ENCODE data around the gene THAP7. TPM values are rescaled to one million over a fixed set of nuclear protein-coding genes. Genes with fewer than 3 reads are reported as not detected.

THAP7 gene
- total and polyA plus RNA-seq, 9 of the 15 experiments (the other 6 are each of a cell fraction or from before 2014, with no cell fraction given): 7.9 to 263 (median 84.1) TPM

GRCh38 chr22:20977516-20978170 lies 24.3 kb downstream of the THAP7 start (continued):
- no peak for TF ChIP-seq KDM5B (IDR thresholded peaks at IDR 0.05; ENCODE audit: insufficient replicate concordance, low read depth, low read length)
- TF ChIP-seq ELK3 (CRISPR knock-in tag; IDR thresholded peaks at IDR 0.05): no peak
- 0 out of 2 replicates have a peak, but pooled peaks have one; percentile 23 for TF ChIP-seq JUNB (CRISPR knock-in tag; conservative IDR thresholded peaks at IDR 0.05)
- no peak for TF ChIP-seq CBFB (CRISPR knock-in tag; IDR thresholded peaks at IDR 0.05)
- no peak for TF ChIP-seq PURB (CRISPR knock-in tag; IDR thresholded peaks at IDR 0.05; ENCODE audit: low read depth)
- no peak for TF ChIP-seq ZNF445 (CRISPR knock-in tag; IDR thresholded peaks at IDR 0.05; ENCODE audit: low read depth)
- no peak for TF ChIP-seq KDM2B (CRISPR knock-in tag; IDR thresholded peaks at IDR 0.05)
- no peak for TF ChIP-seq ZBTB49 (CRISPR knock-in tag; IDR thresholded peaks at IDR 0.05; ENCODE audit: borderline replicate concordance)
- no peak for TF ChIP-seq NCOA4 (IDR thresholded peaks at IDR 0.05; ENCODE audit: partially characterized antibody)
- TF ChIP-seq HIVEP1 (CRISPR knock-in tag; IDR thresholded peaks at IDR 0.05): 0 out of 2 replicates have a peak, but pooled peaks have one; percentile 15
- 0 out of 2 replicates have a peak, but pooled peaks have one; percentile 58 for TF ChIP-seq GABPB2 (CRISPR knock-in tag; conservative IDR thresholded peaks at IDR 0.05)
- TF ChIP-seq HBP1 (CRISPR knock-in tag; IDR thresholded peaks at IDR 0.05): no peak
- 0 out of 2 replicates have a peak, but pooled peaks have one; percentile 20 for TF ChIP-seq THAP12 (CRISPR knock-in tag; IDR thresholded peaks at IDR 0.05)
- TF ChIP-seq KLF16 (IDR thresholded peaks at IDR 0.05): no peak
- TF ChIP-seq ZNF277 (CRISPR knock-in tag; IDR thresholded peaks at IDR 0.05; ENCODE audit: borderline replicate concordance): 0 out of 2 replicates have a peak, but pooled peaks have one; percentile 73
- no peak for TF ChIP-seq ATF3 (IDR thresholded peaks at IDR 0.05)
- TF ChIP-seq ATF3 (CRISPR knock-in tag; conservative IDR thresholded peaks at IDR 0.05): 0 out of 2 replicates have a peak, but pooled peaks have one; percentile 5
- TF ChIP-seq CREM (IDR thresholded peaks at IDR 0.05; ENCODE audit: low read depth): no peak
